Measurements from ENCODE around the gene EHD4. TPM values are rescaled to one million over a fixed set of nuclear protein-coding genes. Genes with fewer than 3 reads are reported as not detected.
A peak's percentile ranks its signal among the peaks of the same experiment; 100 is the strongest.

The EHD4 gene
- total RNA-seq, 1 donor from 2014 or later, result 55.5 TPM

GRCh38 chr15:41932101-41932500 is 40.3 kb downstream of the EHD4 start:
- DNase-seq (ENCODE audit: missing footprints), result no peak
- no peak for ATAC-seq
- intact Hi-C loops (cut with DNase I), result no loop called here

GRCh38 chr15:41930867-41931222 is 41.5 kb downstream of the EHD4 start:
- intact Hi-C loops (cut with DNase I), result no loop called here

GRCh38 chr15:41930221-41930866 is 42.0 kb downstream of the EHD4 start:
- peak; percentile 76 for ATAC-seq
- intact Hi-C loops (cut with DNase I), result no loop called here
- peak; percentile 85 for DNase-seq (ENCODE audit: missing footprints)

More at GRCh38 chr15:41930867-41931222, 41.5 kb downstream of the EHD4 start:
- DNase-seq (ENCODE audit: missing footprints), result no peak
- ATAC-seq, result no peak

GRCh38 chr15:41928637-41929620 is 43.4 kb downstream of the EHD4 start:
- DNase-seq (ENCODE audit: missing footprints), result no peak
- peak; percentile 70 for ATAC-seq
- intact Hi-C loops (cut with DNase I), result loop anchor here (1.0 to 10.0 kb wide), 2 partner anchors 25 to 126 kb away; no protein-coding TSS in a partner anchor

- intact Hi-C loops (cut with DNase I), result loop anchor here (1.0 to 10.0 kb wide), 2 partner anchors 24 to 127 kb away; no protein-coding TSS in a partner anchor
- DNase-seq (ENCODE audit: missing footprints) (no peak), ATAC-seq (no peak)
Observed at GRCh38 chr15:41928100-41928499, 44.3 kb downstream of the EHD4 start.

- intact Hi-C loops (cut with DNase I), result loop anchor here (10.0 kb wide), 1 partner anchor 127 kb away; no protein-coding TSS in a partner anchor
- ATAC-seq, result no peak
Observed at GRCh38 chr15:41927536-41927935, 44.8 kb downstream of the EHD4 start.

GRCh38 chr15:41926185-41927056 is 45.9 kb downstream of the EHD4 start:
- peak; percentile 35 for ATAC-seq
- intact Hi-C loops (cut with DNase I), result loop anchor here (10.0 kb wide), 1 partner anchor 128 kb away; no protein-coding TSS in a partner anchor
- DNase-seq (ENCODE audit: missing footprints), result no peak

More at GRCh38 chr15:41927536-41927935, 44.8 kb downstream of the EHD4 start:
- DNase-seq (ENCODE audit: missing footprints), result no peak

- intact Hi-C loops (cut with DNase I), result loop anchor here (10.0 kb wide), 1 partner anchor 130 kb away; no protein-coding TSS in a partner anchor
- ATAC-seq, result no peak
Observed at GRCh38 chr15:41925086-41925608, 47.2 kb downstream of the EHD4 start.

GRCh38 chr15:41923401-41923997 is 48.9 kb downstream of the EHD4 start:
- intact Hi-C loops (cut with DNase I), result loop anchor here (10.0 kb wide), 1 partner anchor 131 kb away; no protein-coding TSS in a partner anchor
- DNase-seq (ENCODE audit: missing footprints) (no peak), ATAC-seq (no peak)

More at GRCh38 chr15:41925086-41925608, 47.2 kb downstream of the EHD4 start:
- no peak for DNase-seq (ENCODE audit: missing footprints)

- DNase-seq (ENCODE audit: missing footprints) (no peak), ATAC-seq (no peak)
- intact Hi-C loops (cut with DNase I), result loop anchor here (10.0 kb wide), 1 partner anchor 132 kb away; no protein-coding TSS in a partner anchor
Observed at GRCh38 chr15:41922353-41922752, 50.0 kb downstream of the EHD4 start.

GRCh38 chr15:41921639-41922038 is 50.7 kb downstream of the EHD4 start:
- ATAC-seq, result no peak
- no peak for DNase-seq (ENCODE audit: missing footprints)
- intact Hi-C loops (cut with DNase I), result loop anchor here (2.0 to 10.0 kb wide), 2 partner anchors 45 to 133 kb away; no protein-coding TSS in a partner anchor

- ATAC-seq (peak; percentile 71), DNase-seq (ENCODE audit: missing footprints) (no peak)
- intact Hi-C loops (cut with DNase I), result loop anchor here (2.0 to 10.0 kb wide), 2 partner anchors 46 to 134 kb away; no protein-coding TSS in a partner anchor
Observed at GRCh38 chr15:41921167-41921566, 51.2 kb downstream of the EHD4 start.

GRCh38 chr15:41919954-41920538 is 52.3 kb downstream of the EHD4 start:
- no peak for DNase-seq (ENCODE audit: missing footprints)
- intact Hi-C loops (cut with DNase I), result loop anchor here (2.0 to 10.0 kb wide), 2 partner anchors 47 to 135 kb away; no protein-coding TSS in a partner anchor
- ATAC-seq, result peak; percentile 26

- no peak for DNase-seq (ENCODE audit: missing footprints)
- ATAC-seq, result peak; percentile 37
- intact Hi-C loops (cut with DNase I), result no loop called here
Observed at GRCh38 chr15:41919201-41919820, 53.0 kb downstream of the EHD4 start.

GRCh38 chr15:41918506-41919126 is 53.7 kb downstream of the EHD4 start:
- intact Hi-C loops (cut with DNase I), result no loop called here
- ATAC-seq (no peak), DNase-seq (ENCODE audit: missing footprints) (no peak)

GRCh38 chr15:41917767-41918430 is 54.5 kb downstream of the EHD4 start:
- intact Hi-C loops (cut with DNase I), result loop anchor here (2.0 kb wide), 1 partner anchor 27 kb away; no protein-coding TSS in a partner anchor
- peak; percentile 43 for ATAC-seq
- no peak for DNase-seq (ENCODE audit: missing footprints)
